ENCODE results near the gene LRRC52.

DNA sequence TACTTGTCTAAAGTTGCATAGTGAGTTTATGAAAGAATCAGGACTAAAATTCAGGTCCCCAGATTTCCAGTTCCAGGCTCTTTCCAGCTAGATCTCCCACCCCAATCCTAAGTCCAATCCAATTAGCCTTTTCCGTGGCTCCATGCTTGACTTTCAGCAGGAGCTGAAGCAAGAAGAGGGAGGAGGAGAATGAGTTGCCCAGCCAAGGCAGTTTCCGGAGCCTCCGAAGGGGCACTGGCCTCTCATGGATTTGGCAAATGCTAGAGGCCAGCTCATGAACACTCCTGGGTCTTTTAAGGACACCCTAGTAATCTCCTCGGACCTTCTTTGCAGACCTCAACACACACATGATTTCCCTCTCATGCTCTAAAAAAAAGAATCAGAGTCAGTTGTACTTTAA lies 10.5 kb upstream of the LRRC52 start:
- TF ChIP-seq, protein P1, sequence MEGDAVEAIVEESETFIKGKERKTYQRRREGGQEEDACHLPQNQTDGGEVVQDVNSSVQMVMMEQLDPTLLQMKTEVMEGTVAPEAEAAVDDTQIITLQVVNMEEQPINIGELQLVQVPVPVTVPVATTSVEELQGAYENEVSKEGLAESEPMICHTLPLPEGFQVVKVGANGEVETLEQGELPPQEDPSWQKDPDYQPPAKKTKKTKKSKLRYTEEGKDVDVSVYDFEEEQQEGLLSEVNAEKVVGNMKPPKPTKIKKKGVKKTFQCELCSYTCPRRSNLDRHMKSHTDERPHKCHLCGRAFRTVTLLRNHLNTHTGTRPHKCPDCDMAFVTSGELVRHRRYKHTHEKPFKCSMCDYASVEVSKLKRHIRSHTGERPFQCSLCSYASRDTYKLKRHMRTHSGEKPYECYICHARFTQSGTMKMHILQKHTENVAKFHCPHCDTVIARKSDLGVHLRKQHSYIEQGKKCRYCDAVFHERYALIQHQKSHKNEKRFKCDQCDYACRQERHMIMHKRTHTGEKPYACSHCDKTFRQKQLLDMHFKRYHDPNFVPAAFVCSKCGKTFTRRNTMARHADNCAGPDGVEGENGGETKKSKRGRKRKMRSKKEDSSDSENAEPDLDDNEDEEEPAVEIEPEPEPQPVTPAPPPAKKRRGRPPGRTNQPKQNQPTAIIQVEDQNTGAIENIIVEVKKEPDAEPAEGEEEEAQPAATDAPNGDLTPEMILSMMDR (IDR thresholded peaks at IDR 0.05; ENCODE audit: low read depth, low read length): no peak
- TF ChIP-seq EZH2phosphoT487 (IDR thresholded peaks at IDR 0.05; ENCODE audit: low read depth): no peak
